DMS 273 treated with DMSO at 0.1 percent for 48 hours (cell line): Measurements from ENCODE around the gene DHX58.

Source experiments
- DNase-seq: peaks from one replicate; lab custom pipeline; 2025; lab: John Stamatoyannopoulos, UW

Gene DHX58

GRCh38 chr17:42081516-42082129, 30.9 kb downstream of the DHX58 start:
- DNase-seq = no peak

- no peak for DNase-seq
These were observed 33.0 kb downstream of the DHX58 start for GRCh38 chr17:42079541-42079940.

GRCh38 chr17:42078396-42079043, 34.0 kb downstream of the DHX58 start:
- no peak for DNase-seq

GRCh38 chr17:42077755-42078154, 34.8 kb downstream of the DHX58 start:
- no peak for DNase-seq

GRCh38 chr17:42076797-42077559, 35.5 kb downstream of the DHX58 start:
- DNase-seq = no peak

- DNase-seq = no peak
These were observed 36.7 kb downstream of the DHX58 start for GRCh38 chr17:42075789-42076188.

GRCh38 chr17:42072323-42073187, 40.0 kb downstream of the DHX58 start:
- no peak for DNase-seq

- DNase-seq = no peak
These were observed 40.7 kb downstream of the DHX58 start for GRCh38 chr17:42071810-42072209.

GRCh38 chr17:42068979-42069378, 43.5 kb downstream of the DHX58 start:
- no peak for DNase-seq

GRCh38 chr17:42067371-42068091, 45.0 kb downstream of the DHX58 start:
- peak; percentile 53 for DNase-seq

- no peak for DNase-seq
These were observed 47.3 kb downstream of the DHX58 start for GRCh38 chr17:42065201-42065600.

- DNase-seq = no peak
These were observed 49.8 kb downstream of the DHX58 start for GRCh38 chr17:42062681-42063080.

GRCh38 chr17:42061646-42062487, 50.6 kb downstream of the DHX58 start:
- DNase-seq = no peak

- DNase-seq = no peak
These were observed 52.3 kb downstream of the DHX58 start for GRCh38 chr17:42060231-42060630.

- DNase-seq = no peak
These were observed 52.7 kb downstream of the DHX58 start for GRCh38 chr17:42059815-42060214.

GRCh38 chr17:42058063-42058462, 54.5 kb downstream of the DHX58 start:
- no peak for DNase-seq

GRCh38 chr17:42056635-42057034, 55.9 kb downstream of the DHX58 start:
- no peak for DNase-seq

GRCh38 chr17:42055496-42055895, 57.0 kb downstream of the DHX58 start:
- DNase-seq = no peak

- no peak for DNase-seq
These were observed 57.5 kb downstream of the DHX58 start for GRCh38 chr17:42055027-42055426.

GRCh38 chr17:42053731-42054500, 58.6 kb downstream of the DHX58 start:
- no peak for DNase-seq
